Tibial artery (tissue), 4 donors: ENCODE results near the gene SPX.

Experiments used
- DNase-seq, 2 donors: peaks; one replicate each; pipeline ENCODE4 v3.0.0-alpha.2; 2019
- H3K27ac ChIP-seq, 2 donors: fragments of 200-600 bp; sonication (generic) in 1 of 2; 1 replicate in 1 of 2; 2 replicates in 1 of 2; pipeline ENCODE4 v1.5.1; 2018 to 2019; ENCODE audit warnings: mild to moderate bottlenecking in 1 of 2
- H3K27me3 ChIP-seq, 2 donors: fragments of 200-600 bp; sonication (generic) in 1 of 2; one replicate each; pipeline versions ENCODE4 v1.5.1 to v1.6.0; 2016 to 2019
- H3K36me3 ChIP-seq, 3 donors: fragments of 200-600 bp; sonication (generic) in 2 of 3; one replicate each; pipeline ENCODE4 v1.5.1; 2016 to 2019; ENCODE audit warnings: mild to moderate bottlenecking in 2 of 3
- H3K4me1 ChIP-seq, 4 donors: fragments of 200-600 bp; sonication (generic) in 2 of 4; 1 replicate in 3 of 4; 2 replicates in 1 of 4; pipeline ENCODE4 v1.5.1; 2016 to 2019
- H3K4me3 ChIP-seq, 2 donors: fragments of 200-600 bp; sonication (generic) in 1 of 2; 1 replicate in 1 of 2; 2 replicates in 1 of 2; pipeline ENCODE4 v1.5.1; 2018 to 2019; ENCODE audit warnings: mild to moderate bottlenecking in 2 of 2
- H3K9me3 ChIP-seq, 3 donors: fragments of 200-600 bp; sonication (generic) in 1 of 3; one replicate each; pipeline ENCODE4 v1.5.1; 2016 to 2019
- CTCF ChIP-seq, 2 experiments: fragments of 200-600 bp in 1 of 2; fragments of 450-650 bp in 1 of 2; IDR thresholded peaks; one replicate each; pipeline ENCODE4 v1.5.1; 2017 to 2019; ENCODE audit warnings: antibody characterized with exemption in 2 of 2, mild to moderate bottlenecking in 1 of 2, moderate library complexity in 1 of 2
- intact Hi-C: fragments of 100-400 bp; cut with DNase I; formaldehyde crosslinking; loops from one replicate; pipeline ENCODE4 v1.15.0; 2023; ENCODE audit warnings: low total_unique reads

SPX gene

GRCh38 chr12:21505888-21506287, 20.2 kb upstream of the SPX start:
- Histone ChIP-seq H3K4me3 (no peak overlapping the region), H3K27me3 (no peaks in the 10 kb centered on the region), H3K36me3 (peaks cover 10 to 23% (median 18%) of the 10 kb centered on the region in 3 donors), H3K9me3 (no peaks in the 10 kb centered on the region), H3K4me1 (peaks cover 0 to 24% (median 18%) of the 10 kb centered on the region in 4 donors), H3K27ac (no peak overlapping the region)
- intact Hi-C loops = no loop called here
- TF ChIP-seq CTCF (IDR thresholded peaks at IDR 0.05) = no peak
- DNase-seq = no peak

- no peak overlapping the region for H3K4me3 ChIP-seq
- peaks cover 19 to 33% (median 20%) of the 10 kb centered on the region in 3 donors for H3K36me3 ChIP-seq
- no peak for TF ChIP-seq CTCF (IDR thresholded peaks at IDR 0.05)
- intact Hi-C loops = no loop called here
- no peak for DNase-seq
- peaks cover 0 to 19% (median 13%) of the 10 kb centered on the region in 4 donors for H3K4me1 ChIP-seq
- H3K9me3 ChIP-seq = no peaks in the 10 kb centered on the region
- H3K27ac ChIP-seq = no peak overlapping the region
- no peaks in the 10 kb centered on the region for H3K27me3 ChIP-seq
These were observed 18.2 kb upstream of the SPX start for GRCh38 chr12:21507849-21508248.

- H3K9me3 ChIP-seq = no peaks in the 10 kb centered on the region
- H3K36me3 ChIP-seq = peaks cover 33 to 52% (median 34%) of the 10 kb centered on the region in 3 donors
- intact Hi-C loops = no loop called here
- TF ChIP-seq CTCF (IDR thresholded peaks at IDR 0.05) = no peak
- no peaks in the 10 kb centered on the region for H3K27me3 ChIP-seq
- H3K4me3 ChIP-seq = no peak overlapping the region
- H3K27ac ChIP-seq = no peak overlapping the region
- DNase-seq = no peak
- peaks cover 0 to 4% (median 0%) of the 10 kb centered on the region in 4 donors for H3K4me1 ChIP-seq
These were observed 16.3 kb upstream of the SPX start for GRCh38 chr12:21509768-21510167.

- no peaks in the 10 kb centered on the region for H3K9me3 ChIP-seq
- H3K4me3 ChIP-seq = no peak overlapping the region
- TF ChIP-seq CTCF (IDR thresholded peaks at IDR 0.05) = no peak
- no peak for DNase-seq
- H3K27ac ChIP-seq = no peak overlapping the region
- H3K27me3 ChIP-seq = no peaks in the 10 kb centered on the region
- intact Hi-C loops = no loop called here
- H3K4me1 ChIP-seq = no peaks in the 10 kb centered on the region
- H3K36me3 ChIP-seq = peaks cover 28 to 42% (median 31%) of the 10 kb centered on the region in 3 donors
These were observed 9.8 kb upstream of the SPX start for GRCh38 chr12:21516281-21516680.

- peaks cover 19 to 31% (median 25%) of the 10 kb centered on the region in 3 donors for H3K36me3 ChIP-seq
- TF ChIP-seq CTCF (IDR thresholded peaks at IDR 0.05) = no peak
- no peak for DNase-seq
- H3K9me3 ChIP-seq = no peaks in the 10 kb centered on the region
- no peaks in the 10 kb centered on the region for H3K27me3 ChIP-seq
- H3K4me1 ChIP-seq = no peaks in the 10 kb centered on the region
- intact Hi-C loops = no loop called here
- no peak overlapping the region for H3K4me3 ChIP-seq
- H3K27ac ChIP-seq = no peak overlapping the region
These were observed 7.6 kb upstream of the SPX start for GRCh38 chr12:21518451-21518850.

- Histone ChIP-seq H3K4me3 (no peak overlapping the region), H3K4me1 (no peaks in the 10 kb centered on the region), H3K36me3 (peaks cover under 1 to 5% (median 3%) of the 10 kb centered on the region in 3 donors), H3K27ac (no peak overlapping the region), H3K27me3 (no peaks in the 10 kb centered on the region), H3K9me3 (no peaks in the 10 kb centered on the region)
- no peak for DNase-seq
- intact Hi-C loops = no loop called here
- no peak for TF ChIP-seq CTCF (IDR thresholded peaks at IDR 0.05)
These were observed 4.6 kb upstream of the SPX start for GRCh38 chr12:21521541-21521940.
